HCT116 (cell line): Measurements from ENCODE around the gene LHX5. TPM values are rescaled to one million over a fixed set of nuclear protein-coding genes. Genes with fewer than 3 reads are reported as not detected.

ENCODE experiments used
- ATAC-seq: fragments of 200-7000 bp; cut with Tn5 transposase; 2 replicates; pipeline ENCODE4 v1.9.1; 2020; ENCODE audit warnings: mild to moderate bottlenecking, moderate library complexity
- BruUV-seq: library from RNA; stranded (reverse); fragments of 400-500 nt; replicated peaks from 2 replicates; lab custom pipeline; 2021; lab: Mats Ljungman, UMichigan
- CTCF ChIA-PET: fragments of 300-600 bp; sonication (Branson Sonifier 250); formaldehyde crosslinking; loops from one replicate; lab custom pipeline; 2021; ENCODE audit warnings: antibody characterized with exemption; lab: Charles Lee
- POLR2A ChIA-PET: fragments of 300-600, 350-600 bp; sonication (Branson Sonifier 250); formaldehyde crosslinking; loops from one replicate; lab custom pipeline; 2021; ENCODE audit warnings: antibody characterized with exemption; lab: Charles Lee
- RAD21 ChIA-PET, 2 experiments: fragments of 300-600 bp; sonication (Branson Sonifier 250); formaldehyde crosslinking; loops; one replicate each; lab custom pipeline; 2023; ENCODE audit warnings: low total read pairs in 2 of 2; ENCODE audit not compliant: uncharacterized antibody in 2 of 2, unreplicated experiment in 2 of 2, low non-redundant PET in 1 of 2; lab: Charles Lee
- DNase-seq: peaks from one replicate; pipeline ENCODE4 v3.0.0-alpha.2; 2010; ENCODE audit warnings: low read depth, low spot score
- H2AFZ ChIP-seq: fragments of 200-600 bp; shearing (Covaris generic), sonication (generic); 2 replicates; pipeline ENCODE4 v1.6.1; 2017; ENCODE audit warnings: low read depth, mixed run types, mixed read lengths, antibody characterized with exemption, low read length; ENCODE audit not compliant: poor library complexity, severe bottlenecking
- H3K27ac ChIP-seq: 2 replicates; pipeline ENCODE4 v1.5.1; 2012; ENCODE audit warnings: low read depth, low read length
- H3K27me3 ChIP-seq: fragments of 200-600 bp; sonication (generic); 2 replicates; pipeline ENCODE4 v1.6.1; 2016; ENCODE audit warnings: mixed run types, low read length, mixed read lengths; ENCODE audit not compliant: insufficient read depth
- H3K36me3 ChIP-seq, 2 experiments: fragments of 200-500 bp in 1 of 2; fragments of 200-600 bp in 1 of 2; sonication (Bioruptor generic) in 1 of 2; sonication (generic) in 1 of 2; 2 replicates each; pipeline versions ENCODE4 v1.5.1 to v1.6.1; 2014 to 2016; ENCODE audit warnings: low read length in 2 of 2, inconsistent platforms in 1 of 2, mixed read lengths in 1 of 2, mixed run types in 1 of 2; ENCODE audit not compliant: insufficient read depth in 2 of 2, control insufficient read depth in 1 of 2
- H3K4me1 ChIP-seq, 2 experiments: fragments of 200-600 bp in 1 of 2; sonication (generic) in 1 of 2; 2 replicates each; pipeline versions ENCODE4 v1.5.1 to v1.6.1; 2012 to 2017; ENCODE audit warnings: low read length in 2 of 2, inconsistent platforms in 1 of 2, mild to moderate bottlenecking in 1 of 2, mixed read lengths in 1 of 2, mixed run types in 1 of 2, moderate library complexity in 1 of 2; ENCODE audit not compliant: insufficient read depth in 2 of 2, control insufficient read depth in 1 of 2
- H3K4me2 ChIP-seq: fragments of 200-600 bp; sonication (generic); 2 replicates; pipeline ENCODE4 v1.6.1; 2017; ENCODE audit warnings: mixed run types, low read length, mixed read lengths
- H3K4me3 ChIP-seq, 2 experiments: fragments of 200-600 bp in 1 of 2; sonication (generic) in 1 of 2; replicated peaks in 1 of 2; 2 replicates each; pipeline ENCODE4 v1.5.1; 2011 to 2016; ENCODE audit warnings: low read length in 2 of 2, control low read depth in 1 of 2, low read depth in 1 of 2, mild to moderate bottlenecking in 1 of 2, mixed read lengths in 1 of 2, mixed run types in 1 of 2
- H3K79me2 ChIP-seq: fragments of 200-600 bp; sonication (generic); 2 replicates; pipeline ENCODE4 v1.6.1; 2017; ENCODE audit warnings: mild to moderate bottlenecking, mixed run types, low read length, moderate library complexity, mixed read lengths; ENCODE audit not compliant: insufficient read depth
- H3K9ac ChIP-seq: fragments of 200-600 bp; sonication (generic); 2 replicates; pipeline ENCODE4 v1.6.1; 2016; ENCODE audit warnings: low read length, mixed read lengths
- H3K9me2 ChIP-seq: fragments of 200-600 bp; sonication (generic), shearing (Covaris generic); 2 replicates; pipeline ENCODE4 v1.6.1; 2017; ENCODE audit warnings: mixed run types, mild to moderate bottlenecking, moderate library complexity; ENCODE audit not compliant: insufficient read depth
- H3K9me3 ChIP-seq, 2 experiments: fragments of 200-500 bp in 1 of 2; fragments of 200-600 bp in 1 of 2; sonication (Bioruptor generic) in 1 of 2; sonication (generic) in 1 of 2; 2 replicates each; pipeline ENCODE4 v1.6.1; 2014 to 2017; ENCODE audit warnings: low read length in 2 of 2, mixed read lengths in 2 of 2, inconsistent platforms in 1 of 2, low read depth in 1 of 2, mild to moderate bottlenecking in 1 of 2, mixed run types in 1 of 2, moderate library complexity in 1 of 2; ENCODE audit not compliant: control insufficient read depth in 1 of 2, insufficient read depth in 1 of 2
- H4K20me1 ChIP-seq: fragments of 200-600 bp; sonication (generic), shearing (Covaris generic); 2 replicates; pipeline ENCODE4 v1.6.1; 2017; ENCODE audit warnings: mixed run types, mild to moderate bottlenecking, moderate library complexity; ENCODE audit not compliant: insufficient read depth
- CBX3 ChIP-seq: IDR thresholded peaks from 2 replicates; pipeline ENCODE4 v1.6.1; 2012; ENCODE audit warnings: low read depth
- EGR1 ChIP-seq: IDR thresholded peaks from 2 replicates; pipeline ENCODE4 v1.6.1; 2012; ENCODE audit warnings: low read depth
- ELF1 ChIP-seq: IDR thresholded peaks from 2 replicates; pipeline ENCODE4 v1.6.1; 2012; ENCODE audit warnings: low read depth, borderline replicate concordance
- EZH2 ChIP-seq: fragments of 200-600 bp; sonication (generic); IDR thresholded peaks from 2 replicates; pipeline ENCODE4 v1.6.1; 2017; ENCODE audit warnings: antibody characterized with exemption, mixed run types
- FOSL1 ChIP-seq: IDR thresholded peaks from 2 replicates; pipeline ENCODE4 v1.6.1; 2012; ENCODE audit warnings: low read depth
- POLR2A ChIP-seq: IDR thresholded peaks from 2 replicates; pipeline ENCODE4 v1.7.0; 2011; ENCODE audit warnings: borderline replicate concordance; ENCODE audit not compliant: insufficient read depth, insufficient read length; ENCODE audit errors: extremely low read depth
- RAD21 ChIP-seq: IDR thresholded peaks from 2 replicates; pipeline ENCODE4 v1.6.1; 2012; ENCODE audit warnings: low read depth, mild to moderate bottlenecking
- SRF ChIP-seq: IDR thresholded peaks from 2 replicates; pipeline ENCODE4 v1.6.1; 2012; ENCODE audit warnings: low read depth
- TCF7L2 ChIP-seq: IDR thresholded peaks from 2 replicates; pipeline ENCODE4 v1.7.0; 2011; ENCODE audit warnings: borderline replicate concordance, inconsistent platforms; ENCODE audit not compliant: insufficient read depth, insufficient read length; ENCODE audit errors: extremely low read depth
- YY1 ChIP-seq: IDR thresholded peaks from 2 replicates; pipeline ENCODE4 v1.6.1; 2011; ENCODE audit warnings: low read length, low read depth, moderate library complexity, mild to moderate bottlenecking; ENCODE audit not compliant: insufficient replicate concordance; ENCODE audit errors: extremely low read depth
- ZFX ChIP-seq: fragments of 450-650 bp; IDR thresholded peaks from 2 replicates; pipeline ENCODE4 v1.6.1; 2017
- ZNF274 ChIP-seq: fragments of 200-500 bp; sonication (Bioruptor generic); IDR thresholded peaks from 2 replicates; pipeline ENCODE4 v1.6.1; 2014; ENCODE audit warnings: mild to moderate bottlenecking, low read depth, low read length, inconsistent platforms
- intact Hi-C: fragments of 100-400 bp; cut with micrococcal nuclease; formaldehyde crosslinking; loops from 2 replicates; pipeline ENCODE4 v1.10.0; 2022
- total RNA-seq: library from RNA; stranded (reverse); gene quantifications from one replicate; pipeline ENCODE4 v1.2.1, GENCODE V29; 2021; ENCODE audit not compliant: unreplicated experiment
- TF ChIP-seq, protein P1 (sequence below): IDR thresholded peaks from 2 replicates; pipeline ENCODE4 v1.6.1; 2012
- TF ChIP-seq, protein P2 (sequence below): IDR thresholded peaks from 2 replicates; pipeline ENCODE4 v1.6.1; 2012; ENCODE audit warnings: low read depth
- TF ChIP-seq, protein P3 (sequence below): IDR thresholded peaks from 2 replicates; pipeline ENCODE4 v1.6.1; 2011; ENCODE audit warnings: mild to moderate bottlenecking, low read length, moderate library complexity; ENCODE audit not compliant: insufficient replicate concordance; ENCODE audit errors: extremely low read depth

The LHX5 gene
- total RNA-seq, 1 experiment from 2014 or later: 2.4 TPM

DNA sequence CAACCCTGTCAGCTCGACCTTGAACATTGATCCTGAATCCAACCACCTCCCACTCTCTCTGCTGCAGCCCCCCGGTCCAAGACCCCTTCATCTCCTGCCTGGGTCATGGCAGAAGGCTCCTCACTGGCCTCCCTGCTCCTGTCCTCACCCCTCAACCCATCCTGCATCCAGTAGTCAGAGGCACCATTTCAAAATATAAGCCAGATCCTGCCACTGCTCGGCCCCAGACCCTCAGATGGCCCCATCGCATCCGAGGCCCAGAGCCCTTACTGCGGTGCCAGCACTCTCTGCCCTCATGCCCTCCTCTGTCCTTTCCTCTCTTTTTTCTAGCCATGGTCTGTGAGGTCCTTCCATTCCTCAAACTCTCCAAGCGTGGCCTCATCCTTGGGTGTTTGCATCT, 34.3 kb upstream of the LHX5 start:
- H3K9me2 ChIP-seq: no peaks in the 10 kb centered on the region
- no peaks in the 10 kb centered on the region for H3K36me3 ChIP-seq
- ATAC-seq (no peak), DNase-seq (no peak)
- no peaks in the 10 kb centered on the region for H4K20me1 ChIP-seq
- H3K27ac ChIP-seq: no peak overlapping the region
- CTCF ChIA-PET: no interaction called here
- POLR2A ChIA-PET: no interaction called here
- TF ChIP-seq YY1 (no peak), ZFX (no peak), CBX3 (no peak), EGR1 (no peak), POLR2A (no peak), ZNF274 (no peak), ELF1 (no peak), RAD21 (no peak), SRF (no peak), EZH2 (no peak), TCF7L2 (no peak), FOSL1 (no peak)
- TF ChIP-seq, protein P1, sequence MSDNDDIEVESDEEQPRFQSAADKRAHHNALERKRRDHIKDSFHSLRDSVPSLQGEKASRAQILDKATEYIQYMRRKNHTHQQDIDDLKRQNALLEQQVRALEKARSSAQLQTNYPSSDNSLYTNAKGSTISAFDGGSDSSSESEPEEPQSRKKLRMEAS: no peak
- TF ChIP-seq, protein P2, sequence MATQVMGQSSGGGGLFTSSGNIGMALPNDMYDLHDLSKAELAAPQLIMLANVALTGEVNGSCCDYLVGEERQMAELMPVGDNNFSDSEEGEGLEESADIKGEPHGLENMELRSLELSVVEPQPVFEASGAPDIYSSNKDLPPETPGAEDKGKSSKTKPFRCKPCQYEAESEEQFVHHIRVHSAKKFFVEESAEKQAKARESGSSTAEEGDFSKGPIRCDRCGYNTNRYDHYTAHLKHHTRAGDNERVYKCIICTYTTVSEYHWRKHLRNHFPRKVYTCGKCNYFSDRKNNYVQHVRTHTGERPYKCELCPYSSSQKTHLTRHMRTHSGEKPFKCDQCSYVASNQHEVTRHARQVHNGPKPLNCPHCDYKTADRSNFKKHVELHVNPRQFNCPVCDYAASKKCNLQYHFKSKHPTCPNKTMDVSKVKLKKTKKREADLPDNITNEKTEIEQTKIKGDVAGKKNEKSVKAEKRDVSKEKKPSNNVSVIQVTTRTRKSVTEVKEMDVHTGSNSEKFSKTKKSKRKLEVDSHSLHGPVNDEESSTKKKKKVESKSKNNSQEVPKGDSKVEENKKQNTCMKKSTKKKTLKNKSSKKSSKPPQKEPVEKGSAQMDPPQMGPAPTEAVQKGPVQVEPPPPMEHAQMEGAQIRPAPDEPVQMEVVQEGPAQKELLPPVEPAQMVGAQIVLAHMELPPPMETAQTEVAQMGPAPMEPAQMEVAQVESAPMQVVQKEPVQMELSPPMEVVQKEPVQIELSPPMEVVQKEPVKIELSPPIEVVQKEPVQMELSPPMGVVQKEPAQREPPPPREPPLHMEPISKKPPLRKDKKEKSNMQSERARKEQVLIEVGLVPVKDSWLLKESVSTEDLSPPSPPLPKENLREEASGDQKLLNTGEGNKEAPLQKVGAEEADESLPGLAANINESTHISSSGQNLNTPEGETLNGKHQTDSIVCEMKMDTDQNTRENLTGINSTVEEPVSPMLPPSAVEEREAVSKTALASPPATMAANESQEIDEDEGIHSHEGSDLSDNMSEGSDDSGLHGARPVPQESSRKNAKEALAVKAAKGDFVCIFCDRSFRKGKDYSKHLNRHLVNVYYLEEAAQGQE: no peak
- TF ChIP-seq, protein P3, sequence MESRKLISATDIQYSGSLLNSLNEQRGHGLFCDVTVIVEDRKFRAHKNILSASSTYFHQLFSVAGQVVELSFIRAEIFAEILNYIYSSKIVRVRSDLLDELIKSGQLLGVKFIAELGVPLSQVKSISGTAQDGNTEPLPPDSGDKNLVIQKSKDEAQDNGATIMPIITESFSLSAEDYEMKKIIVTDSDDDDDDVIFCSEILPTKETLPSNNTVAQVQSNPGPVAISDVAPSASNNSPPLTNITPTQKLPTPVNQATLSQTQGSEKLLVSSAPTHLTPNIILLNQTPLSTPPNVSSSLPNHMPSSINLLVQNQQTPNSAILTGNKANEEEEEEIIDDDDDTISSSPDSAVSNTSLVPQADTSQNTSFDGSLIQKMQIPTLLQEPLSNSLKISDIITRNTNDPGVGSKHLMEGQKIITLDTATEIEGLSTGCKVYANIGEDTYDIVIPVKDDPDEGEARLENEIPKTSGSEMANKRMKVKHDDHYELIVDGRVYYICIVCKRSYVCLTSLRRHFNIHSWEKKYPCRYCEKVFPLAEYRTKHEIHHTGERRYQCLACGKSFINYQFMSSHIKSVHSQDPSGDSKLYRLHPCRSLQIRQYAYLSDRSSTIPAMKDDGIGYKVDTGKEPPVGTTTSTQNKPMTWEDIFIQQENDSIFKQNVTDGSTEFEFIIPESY: no peak
- no peak overlapping the region for H3K4me3 ChIP-seq
- H2AFZ ChIP-seq: no peak overlapping the region
- intact Hi-C loops: no loop called here
- RAD21 ChIA-PET: interaction anchor here in 1 of 2 experiments (0.7 kb wide), 1 partner anchor 10 kb away, joined by 3 read pairs; no protein-coding TSS in a partner anchor
- no TSS peak for BruUV-seq
- no peak overlapping the region for H3K4me2 ChIP-seq
- H3K9me3 ChIP-seq: no peaks in the 10 kb centered on the region
- H3K27me3 ChIP-seq: peaks cover 52% of the 10 kb centered on the region
- H3K79me2 ChIP-seq: no peaks in the 10 kb centered on the region
- no peak overlapping the region for H3K9ac ChIP-seq
- no peaks in the 10 kb centered on the region for H3K4me1 ChIP-seq
